Tongue (tissue), 2 donors: ENCODE measurements around the gene CDHR4. TPM values are rescaled to one million over a fixed set of nuclear protein-coding genes. Genes with fewer than 3 reads are reported as not detected.
"Not testable (repeated sequence)": the region's sequence is repeated elsewhere in the genome, so short reads cannot be mapped to it uniquely, and the experiment has no call there.

ENCODE experiments used
- DNase-seq: peaks from one replicate; pipeline ENCODE4 v3.0.0-alpha.2; 2015
- total RNA-seq: library from RNA; depleted of rRNA; stranded (reverse); fragments of >200 nt; gene quantifications from one replicate; pipeline ENCODE4 v1.2.3, GENCODE V29; 2014

Gene CDHR4, protein sequence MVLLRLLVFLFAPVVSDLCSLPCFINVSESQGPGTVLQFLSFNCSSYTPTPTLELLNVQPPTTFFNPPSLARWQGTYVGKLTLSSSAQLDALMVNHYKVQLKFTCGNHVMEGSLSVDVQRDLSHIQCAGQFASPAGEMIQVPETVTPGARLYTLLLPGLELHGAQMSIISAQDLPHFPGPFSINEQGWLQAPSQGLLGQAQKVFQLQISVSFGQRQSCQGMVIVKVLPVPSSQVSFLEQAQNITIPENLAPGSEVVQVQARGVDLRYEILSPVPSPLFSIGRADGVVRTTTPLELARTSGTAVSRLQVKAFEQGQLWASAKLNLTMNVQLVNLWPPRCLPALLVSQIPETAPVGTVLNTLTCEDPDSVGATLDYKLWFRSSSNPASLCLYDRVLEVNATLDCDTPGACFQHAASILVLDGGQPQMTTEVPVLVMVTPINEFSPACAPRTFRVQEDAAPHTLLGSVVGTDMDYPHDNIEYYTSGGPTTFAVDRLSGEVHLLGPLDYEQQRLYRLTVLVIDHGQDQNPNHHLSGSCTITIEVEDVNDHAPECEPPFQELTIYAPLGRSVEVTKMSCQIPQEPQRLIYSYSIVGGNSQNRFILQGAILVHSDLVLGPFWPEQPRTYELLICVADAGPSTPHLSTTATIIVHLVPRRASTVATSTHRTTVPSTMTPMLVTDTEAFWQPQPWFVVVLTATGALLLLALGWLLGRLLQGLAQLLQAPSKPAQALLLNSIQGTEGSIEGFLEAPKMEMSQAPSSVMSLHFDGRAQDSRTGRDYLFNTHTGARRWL
- total RNA-seq = not detected

- DNase-seq = no peak
Measured at GRCh38 chr3:49799761-49800160, at the start of gene CDHR4. Gene CDHR4, minus strand, starts transcription at chr3:49799873. Its CDS starts 61 bp downstream, at chr3:49799812.

- no peak for DNase-seq
Measured at GRCh38 chr3:49845694-49846093, 46.0 kb upstream of the CDHR4 start.

DNA sequence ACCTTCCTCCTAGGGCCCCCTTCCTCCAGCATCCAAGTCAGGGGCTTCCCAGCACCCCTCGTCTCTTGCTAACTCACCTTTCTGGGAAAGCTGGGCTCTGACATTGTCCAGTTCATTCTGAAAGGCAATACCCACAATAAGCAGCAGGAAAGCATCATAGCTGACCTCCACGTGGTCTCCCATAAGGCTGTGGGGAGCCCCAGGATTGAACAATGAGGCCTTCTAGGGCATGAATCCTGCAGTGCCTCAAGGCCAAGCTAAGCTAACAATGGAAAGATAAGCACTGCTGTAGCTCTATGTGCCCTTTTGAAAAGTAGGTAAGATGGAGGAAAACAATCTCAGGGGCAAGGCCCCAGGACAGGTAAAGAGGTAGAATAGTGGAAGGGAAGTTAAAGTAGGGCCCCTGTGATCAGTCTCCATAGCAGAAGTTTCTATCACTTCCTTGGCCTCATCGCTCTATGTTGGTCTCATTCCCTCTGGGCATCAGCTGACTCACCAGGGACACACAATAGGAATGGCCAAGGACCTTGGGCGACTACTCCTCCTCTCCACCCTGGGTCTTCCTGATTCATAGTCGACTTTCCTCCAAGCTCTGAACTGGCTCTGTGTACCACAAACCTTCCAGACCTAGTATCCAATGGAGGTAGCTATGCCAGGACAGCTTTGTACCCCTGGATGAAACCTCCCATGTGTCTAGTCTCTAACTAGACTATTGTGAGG lies 45.0 kb upstream of the CDHR4 start:
- DNase-seq = no peak

DNA sequence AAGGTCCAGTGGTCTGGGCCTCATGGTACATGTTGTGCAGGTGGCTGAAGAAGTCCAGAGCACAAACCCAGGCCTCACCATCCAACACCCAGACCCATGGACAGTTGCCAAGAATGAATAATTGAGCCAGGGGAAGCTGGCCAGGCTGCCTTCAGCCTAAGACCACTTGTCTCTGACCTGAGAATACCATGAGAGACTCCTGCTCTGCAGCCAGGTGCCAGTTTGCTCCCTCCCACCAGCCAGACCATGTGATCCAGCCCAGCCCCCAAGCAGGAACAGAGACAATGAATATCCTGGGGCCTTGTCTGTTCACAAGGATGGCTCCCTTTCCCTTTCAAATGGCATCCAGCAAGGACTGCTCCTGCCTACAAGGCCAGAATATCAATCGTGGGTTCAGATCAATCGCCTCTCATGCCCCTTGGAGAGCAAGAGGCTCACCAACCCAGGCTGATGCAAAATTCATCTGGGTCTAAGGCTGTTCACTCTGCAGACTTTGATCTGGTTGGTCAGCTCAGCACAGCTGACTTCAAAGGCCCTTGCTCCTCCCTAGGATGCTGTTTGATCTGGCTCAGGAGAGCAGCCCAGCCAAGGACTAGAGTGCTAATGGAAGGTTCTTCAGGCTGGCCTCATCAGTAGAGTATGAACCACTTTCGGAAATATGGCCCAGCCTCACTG lies 43.3 kb upstream of the CDHR4 start:
- DNase-seq = no peak

- no peak for DNase-seq
Measured at GRCh38 chr3:49841806-49842205, 42.1 kb upstream of the CDHR4 start.

- DNase-seq = peak; percentile 18
Measured at GRCh38 chr3:49841126-49841696, 41.5 kb upstream of the CDHR4 start.

GRCh38 chr3:49840388-49840787 lies 40.7 kb upstream of the CDHR4 start:
- peak; percentile 82 for DNase-seq

- DNase-seq = peak; percentile 94
Measured at GRCh38 chr3:49839193-49839809, 39.6 kb upstream of the CDHR4 start.

DNA sequence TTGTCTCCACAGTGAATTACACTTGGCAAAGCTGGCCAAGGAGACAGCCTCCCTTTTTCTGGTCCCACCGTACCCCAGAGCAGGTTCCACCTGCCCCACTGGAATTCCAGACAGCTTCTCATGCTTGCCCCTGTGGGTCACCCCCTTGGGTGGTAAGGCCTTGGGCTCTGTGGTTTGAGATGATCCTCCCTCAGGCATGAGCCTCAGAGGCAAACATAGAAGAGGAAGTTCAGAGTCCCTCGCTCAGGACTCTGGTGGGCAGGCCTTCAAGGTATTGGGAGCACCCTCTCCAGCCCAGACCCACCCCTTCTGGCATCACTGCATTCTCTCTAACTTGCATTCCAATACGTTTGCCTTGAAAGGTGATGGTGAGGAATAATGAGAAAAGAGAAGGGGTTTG lies 31.7 kb upstream of the CDHR4 start:
- DNase-seq = no peak

DNA sequence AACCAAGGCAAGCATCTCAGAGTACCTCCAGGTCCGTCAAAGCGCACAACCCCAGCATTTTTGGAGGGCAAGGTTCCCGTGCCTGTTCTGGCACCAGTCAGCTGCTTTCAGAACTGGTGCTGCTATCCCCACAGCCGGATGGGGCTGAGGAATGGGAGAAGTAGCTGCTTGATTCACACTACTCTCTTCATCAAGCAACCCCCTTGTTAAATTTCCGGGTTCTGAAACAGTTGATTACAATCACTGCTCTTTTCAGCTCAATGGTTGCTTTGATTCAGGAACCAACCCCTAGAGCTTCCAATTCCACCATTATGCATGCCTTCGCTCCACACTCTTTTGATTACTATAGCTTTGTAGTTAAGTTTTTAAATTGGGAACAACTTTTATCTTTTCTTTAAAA lies 26.3 kb upstream of the CDHR4 start:
- no peak for DNase-seq

GRCh38 chr3:49823131-49823530 lies 23.5 kb upstream of the CDHR4 start:
- DNase-seq = not testable (repeated sequence)

- DNase-seq = peak; percentile 61
Measured at GRCh38 chr3:49813497-49814174, 14.0 kb upstream of the CDHR4 start, which contains the start of gene UBA7. Gene UBA7, minus strand, starts transcription at chr3:49813953. Its CDS starts 166 bp downstream, at chr3:49813787.

- no peak for DNase-seq
Measured at GRCh38 chr3:49812916-49813496, 13.3 kb upstream of the CDHR4 start.

DNA sequence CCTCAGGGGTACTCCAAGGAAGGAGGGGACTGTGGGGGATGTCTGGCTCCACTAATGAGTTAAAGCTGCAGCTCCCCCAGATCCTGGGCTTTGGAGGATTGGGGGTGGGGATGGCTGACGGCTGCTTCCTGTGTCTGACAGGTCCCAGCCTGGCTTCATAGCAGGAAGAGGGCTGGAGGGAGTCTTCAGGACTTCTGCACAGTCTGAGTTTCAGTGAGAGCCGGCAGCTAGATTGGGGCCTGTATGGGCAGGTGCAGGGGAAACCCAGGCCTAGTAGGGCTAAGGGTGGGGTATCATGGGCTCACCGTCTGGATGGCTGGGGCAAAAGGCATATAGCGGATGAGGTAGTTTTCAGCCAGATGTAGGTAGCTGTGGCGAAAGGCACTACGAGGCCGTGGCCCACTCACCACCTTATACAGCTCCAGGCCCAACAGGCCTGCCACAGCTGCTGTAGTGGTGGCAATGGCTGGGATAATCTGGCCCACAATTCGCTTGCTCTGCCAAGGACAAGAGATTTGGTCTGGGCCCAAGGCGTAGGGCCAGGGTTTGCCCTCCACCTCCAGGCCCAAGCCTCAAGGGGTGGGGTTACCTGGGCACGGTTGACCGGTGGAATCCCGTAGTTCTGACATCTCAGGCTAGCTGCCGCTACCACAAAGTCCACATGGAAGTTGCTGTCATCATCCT lies 7.9 kb upstream of the CDHR4 start:
- DNase-seq = peak; percentile 62

- no peak for DNase-seq
Measured at GRCh38 chr3:49806850-49807249, 7.2 kb upstream of the CDHR4 start.

DNA sequence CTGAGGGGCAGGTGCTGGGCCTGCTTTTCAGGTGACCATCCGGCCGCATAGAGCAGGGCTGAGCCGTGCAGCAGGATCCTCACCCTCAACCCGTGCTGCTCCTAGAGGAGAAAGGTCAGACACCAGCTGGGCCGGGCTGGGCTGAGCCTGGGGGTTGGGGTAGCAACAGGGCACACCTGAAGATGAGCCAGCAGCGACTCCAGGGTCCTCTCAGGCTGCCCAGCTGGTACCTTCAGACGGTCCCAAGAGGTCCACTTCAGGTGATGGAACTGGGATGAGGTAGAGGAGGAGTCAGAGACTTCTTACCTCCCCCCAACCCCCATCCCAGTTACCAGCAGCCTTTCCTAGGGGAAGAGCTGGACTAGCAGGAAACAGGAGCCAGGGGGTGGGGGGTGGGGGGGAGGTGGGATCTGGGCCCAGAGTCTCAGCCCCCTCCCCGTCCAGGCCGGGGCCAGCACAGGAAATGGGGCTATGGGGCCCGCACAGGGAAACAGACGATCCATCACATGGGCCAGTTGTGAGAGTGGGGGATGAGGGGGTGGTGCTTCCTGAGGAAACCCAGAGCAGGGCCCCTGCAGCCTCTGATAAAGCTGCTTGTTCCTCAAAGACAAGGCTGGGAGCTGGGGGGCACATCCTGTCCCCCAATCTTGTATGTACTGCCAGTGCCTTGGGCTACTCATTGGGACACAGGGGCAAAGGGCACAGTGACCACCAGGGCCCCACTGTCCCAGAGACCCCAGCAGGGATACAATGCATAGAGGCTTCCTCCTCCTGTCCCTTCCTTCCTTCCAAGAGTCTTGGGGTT lies 6.4 kb upstream of the CDHR4 start:
- DNase-seq = peak; percentile 91

- DNase-seq = peak; percentile 95
Measured at GRCh38 chr3:49805367-49805782, 5.7 kb upstream of the CDHR4 start.

DNA sequence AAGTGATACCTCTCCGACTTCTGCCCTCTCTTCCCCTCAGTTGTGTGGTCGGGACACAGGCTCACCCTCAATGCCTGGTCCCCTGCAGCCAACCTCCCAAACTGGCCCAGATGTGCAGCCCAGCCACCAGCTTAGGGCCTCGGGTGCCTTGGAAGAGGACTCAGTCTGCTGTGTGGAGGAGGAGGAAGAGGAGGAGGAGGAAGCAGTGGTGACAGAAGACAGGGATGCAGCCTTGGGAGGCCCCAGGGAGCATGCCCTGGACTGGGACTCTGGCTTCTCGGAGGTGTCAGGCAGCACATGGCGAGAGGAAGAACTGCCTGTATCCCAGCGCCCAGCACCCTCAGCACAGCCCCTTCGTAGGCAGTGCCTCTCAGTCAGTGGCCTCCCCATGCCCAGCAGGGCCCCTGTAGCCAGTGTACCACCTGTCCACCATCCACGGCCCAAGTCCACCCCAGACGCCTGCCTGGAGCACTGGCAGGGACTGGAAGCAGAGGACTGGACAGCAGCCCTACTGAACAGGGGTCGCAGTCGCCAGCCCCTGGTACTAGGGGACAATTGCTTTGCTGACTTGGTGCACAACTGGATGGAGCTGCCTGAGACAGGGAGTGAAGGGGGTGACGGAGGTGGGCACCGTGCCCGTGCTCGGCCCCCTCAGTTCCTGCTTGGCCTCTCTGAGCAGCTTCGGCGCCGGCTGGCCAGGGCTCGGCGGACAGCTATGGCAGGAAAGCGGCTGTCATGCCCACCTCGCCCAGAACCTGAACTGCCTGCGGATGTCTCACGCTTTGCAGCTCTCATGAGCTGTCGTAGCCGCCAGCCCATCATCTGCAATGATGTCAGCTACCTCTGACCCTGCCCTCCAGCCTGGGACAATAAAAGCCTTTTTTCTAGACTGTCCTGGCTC lies 4.7 kb upstream of the CDHR4 start:
- DNase-seq = peak; percentile 7
